ENCODE results near the gene SNED1. TPM values are rescaled to one million over a fixed set of nuclear protein-coding genes. Genes with fewer than 3 reads are reported as not detected.

The SNED1 gene
- polyA plus RNA-seq, 1 donor (not counting 4 experiments of a cell fraction or from before 2014, with no cell fraction given): 0.12 TPM

DNA sequence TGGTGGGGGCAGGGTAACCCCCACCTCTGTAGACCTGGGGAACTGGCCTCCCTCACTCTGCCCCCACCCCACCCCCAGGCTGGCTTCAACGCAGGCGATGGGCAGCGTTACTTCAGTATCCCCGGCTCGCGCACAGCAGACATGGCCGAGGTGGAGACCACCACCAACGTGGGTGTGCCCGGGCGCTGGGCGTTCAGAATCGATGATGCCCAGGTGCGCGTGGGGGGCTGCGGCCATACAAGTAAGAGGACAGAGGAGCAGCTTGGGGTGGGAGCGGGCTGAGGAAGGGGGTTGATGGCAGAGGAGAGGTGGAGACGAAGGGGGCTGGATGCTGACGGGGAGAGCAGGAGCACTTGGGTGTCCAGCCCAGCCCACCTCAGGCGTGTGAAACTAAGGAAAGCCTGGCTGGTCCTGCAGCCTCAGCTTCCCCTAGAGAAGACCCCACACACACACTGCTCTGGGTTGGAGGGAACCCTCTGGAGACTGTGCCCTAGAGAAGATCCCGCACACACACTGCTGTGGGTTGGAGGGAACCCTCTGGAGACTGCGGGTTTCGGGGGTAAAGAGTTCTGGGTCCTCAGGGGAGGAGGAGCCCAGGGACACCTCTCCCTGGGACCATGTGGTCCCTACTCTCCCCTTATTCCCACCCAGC is 36.2 kb downstream of the SNED1 start:
- dilution Hi-C loops (cut with MboI; ENCODE audit: extremely low pct_ligation_motif_present, low sequenced_read_pairs): no loop called here
- TF ChIP-seq, protein P1, sequence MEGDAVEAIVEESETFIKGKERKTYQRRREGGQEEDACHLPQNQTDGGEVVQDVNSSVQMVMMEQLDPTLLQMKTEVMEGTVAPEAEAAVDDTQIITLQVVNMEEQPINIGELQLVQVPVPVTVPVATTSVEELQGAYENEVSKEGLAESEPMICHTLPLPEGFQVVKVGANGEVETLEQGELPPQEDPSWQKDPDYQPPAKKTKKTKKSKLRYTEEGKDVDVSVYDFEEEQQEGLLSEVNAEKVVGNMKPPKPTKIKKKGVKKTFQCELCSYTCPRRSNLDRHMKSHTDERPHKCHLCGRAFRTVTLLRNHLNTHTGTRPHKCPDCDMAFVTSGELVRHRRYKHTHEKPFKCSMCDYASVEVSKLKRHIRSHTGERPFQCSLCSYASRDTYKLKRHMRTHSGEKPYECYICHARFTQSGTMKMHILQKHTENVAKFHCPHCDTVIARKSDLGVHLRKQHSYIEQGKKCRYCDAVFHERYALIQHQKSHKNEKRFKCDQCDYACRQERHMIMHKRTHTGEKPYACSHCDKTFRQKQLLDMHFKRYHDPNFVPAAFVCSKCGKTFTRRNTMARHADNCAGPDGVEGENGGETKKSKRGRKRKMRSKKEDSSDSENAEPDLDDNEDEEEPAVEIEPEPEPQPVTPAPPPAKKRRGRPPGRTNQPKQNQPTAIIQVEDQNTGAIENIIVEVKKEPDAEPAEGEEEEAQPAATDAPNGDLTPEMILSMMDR (optimal IDR thresholded peaks at IDR 0.05 in 1 of 3, IDR thresholded peaks at IDR 0.05 in 1 of 3, conservative IDR thresholded peaks at IDR 0.05 in 1 of 3; ENCODE audit: extremely low read depth in 1 of 3, insufficient read depth in 2 of 3, low read length in 3 of 3): no peak
- no peak for TF ChIP-seq EZH2 (IDR thresholded peaks at IDR 0.05; ENCODE audit: low read length)
- Histone ChIP-seq H4K20me1 (ENCODE audit: control insufficient read depth, extremely low read depth, insufficient read depth, low read length) (no peaks in the 10 kb centered on the region), H3K79me2 (ENCODE audit: control insufficient read depth, insufficient read depth, low read length) (no peaks in the 10 kb centered on the region), H3K27me3 (ENCODE audit: control insufficient read depth, extremely low read depth, insufficient read depth, low read length) (peaks cover 36% of the 10 kb centered on the region), H3K4me1 (ENCODE audit: control insufficient read depth, extremely low read depth, insufficient read depth, low read length) (peaks cover 8% of the 10 kb centered on the region), H3K4me2 (ENCODE audit: control insufficient read depth, extremely low read depth, insufficient read depth, low read depth, low read length) (no peak overlapping the region), H3K9ac (ENCODE audit: control insufficient read depth, extremely low read depth, insufficient read depth, low read length) (no peak overlapping the region), H2AFZ (ENCODE audit: control insufficient read depth, low read length) (no peak overlapping the region), H3K36me3 (ENCODE audit: control insufficient read depth in 2 of 2, extremely low read depth in 1 of 2, insufficient read depth in 2 of 2, low read length in 2 of 2) (no peaks in the 10 kb centered on the region), H3K9me3 (ENCODE audit: control insufficient read depth, low read depth, low read length) (no peaks in the 10 kb centered on the region), H3K4me3 (ENCODE audit: control insufficient read depth in 2 of 3, extremely low read depth in 1 of 3, insufficient read depth in 2 of 3, low read depth in 1 of 3, low read length in 3 of 3) (no peak overlapping the region), H3K9me1 (ENCODE audit: control insufficient read depth, extremely low read depth, insufficient read depth, low read length) (no peaks in the 10 kb centered on the region), H3K27ac (ENCODE audit: control insufficient read depth, insufficient read depth, low read length) (no peak overlapping the region)
- no peak for DNase-seq (ENCODE audit: low read depth, low spot score)
- no peak for FAIRE-seq

DNA sequence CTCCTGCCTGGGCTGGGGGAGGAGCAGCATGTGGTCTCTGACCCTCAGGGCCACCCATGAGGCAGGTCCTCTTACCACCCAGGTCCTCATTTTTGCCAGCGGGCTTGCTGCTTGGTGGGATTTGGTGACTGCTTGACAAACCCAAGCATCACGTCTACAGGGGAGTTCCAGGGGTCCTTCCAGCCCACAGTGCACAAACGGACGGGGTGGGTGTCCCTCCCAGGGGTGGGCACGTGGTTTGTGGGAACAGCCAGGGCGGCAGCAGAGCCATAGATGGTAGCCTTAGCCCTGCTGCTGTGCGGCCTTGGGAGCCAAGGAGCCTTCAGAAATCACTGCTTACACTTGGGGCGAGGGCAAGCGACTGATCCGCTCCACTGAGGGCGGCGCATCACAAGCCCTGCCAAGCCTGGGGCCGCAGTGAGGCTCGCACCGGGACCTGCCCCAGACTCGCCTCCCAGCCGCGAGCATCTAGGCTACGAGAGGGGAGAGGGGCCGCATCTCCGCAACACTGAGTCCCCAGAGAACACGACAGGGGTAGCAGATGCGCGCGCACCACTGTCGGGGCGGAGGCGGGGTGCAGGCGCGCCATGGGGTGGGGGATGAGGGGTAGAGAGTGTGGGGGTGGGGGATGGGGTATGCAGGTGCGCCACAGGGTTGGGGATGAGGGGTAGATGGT is 36.9 kb downstream of the SNED1 start:
- Histone ChIP-seq H3K79me2 (ENCODE audit: control insufficient read depth, insufficient read depth, low read length) (no peaks in the 10 kb centered on the region), H3K9me1 (ENCODE audit: control insufficient read depth, extremely low read depth, insufficient read depth, low read length) (no peaks in the 10 kb centered on the region), H2AFZ (ENCODE audit: control insufficient read depth, low read length) (no peak overlapping the region), H3K9me3 (ENCODE audit: control insufficient read depth, low read depth, low read length) (no peaks in the 10 kb centered on the region), H3K36me3 (ENCODE audit: control insufficient read depth in 2 of 2, extremely low read depth in 1 of 2, insufficient read depth in 2 of 2, low read length in 2 of 2) (no peaks in the 10 kb centered on the region), H3K27me3 (ENCODE audit: control insufficient read depth, extremely low read depth, insufficient read depth, low read length) (peaks cover 37% of the 10 kb centered on the region), H4K20me1 (ENCODE audit: control insufficient read depth, extremely low read depth, insufficient read depth, low read length) (no peaks in the 10 kb centered on the region), H3K4me2 (ENCODE audit: control insufficient read depth, extremely low read depth, insufficient read depth, low read depth, low read length) (no peak overlapping the region), H3K27ac (ENCODE audit: control insufficient read depth, insufficient read depth, low read length) (no peak overlapping the region), H3K9ac (ENCODE audit: control insufficient read depth, extremely low read depth, insufficient read depth, low read length) (no peak overlapping the region), H3K4me1 (ENCODE audit: control insufficient read depth, extremely low read depth, insufficient read depth, low read length) (peaks cover 8% of the 10 kb centered on the region), H3K4me3 (ENCODE audit: control insufficient read depth in 2 of 3, extremely low read depth in 1 of 3, insufficient read depth in 2 of 3, low read depth in 1 of 3, low read length in 3 of 3) (no peak overlapping the region)
- FAIRE-seq: no peak
- dilution Hi-C loops (cut with MboI; ENCODE audit: extremely low pct_ligation_motif_present, low sequenced_read_pairs): no loop called here
- TF ChIP-seq, protein P1 (optimal IDR thresholded peaks at IDR 0.05 in 1 of 3, IDR thresholded peaks at IDR 0.05 in 1 of 3, conservative IDR thresholded peaks at IDR 0.05 in 1 of 3; ENCODE audit: extremely low read depth in 1 of 3, insufficient read depth in 2 of 3, low read length in 3 of 3): no peak
- no peak for TF ChIP-seq EZH2 (IDR thresholded peaks at IDR 0.05; ENCODE audit: low read length)
- no peak for DNase-seq (ENCODE audit: low read depth, low spot score)
